Activated naive CD8-positive, alpha-beta T cell (primary cell): Measurements from ENCODE around the gene PTPRG.

ENCODE experiments used
- H3K27ac Mint-ChIP-seq: one replicate; pipeline ENCODE4 v1.8.0; 2021; ENCODE audit warnings: mixed read lengths
- H3K27me3 Mint-ChIP-seq: one replicate; pipeline ENCODE4 v1.8.0; 2021; ENCODE audit warnings: mixed read lengths
- H3K36me3 Mint-ChIP-seq: one replicate; pipeline ENCODE4 v1.8.0; 2021; ENCODE audit warnings: mixed read lengths
- H3K4me1 Mint-ChIP-seq: one replicate; pipeline ENCODE4 v1.8.0; 2021; ENCODE audit warnings: low read depth, mixed read lengths
- H3K4me3 Mint-ChIP-seq: one replicate; pipeline ENCODE4 v1.8.0; 2021; ENCODE audit warnings: mild to moderate bottlenecking, mixed read lengths
- H3K9me3 Mint-ChIP-seq: one replicate; pipeline ENCODE4 v1.8.0; 2021; ENCODE audit warnings: low read depth, mixed read lengths

Gene PTPRG

GRCh38 chr3:61789861-61790260, 228.5 kb downstream of the PTPRG start:
- Mint-ChIP-seq H3K27ac (no peak overlapping the region), H3K27me3 (peaks cover 6% of the 10 kb centered on the region), H3K36me3 (no peaks in the 10 kb centered on the region), H3K4me3 (no peak overlapping the region), H3K9me3 (no peaks in the 10 kb centered on the region), H3K4me1 (no peaks in the 10 kb centered on the region)

GRCh38 chr3:61790411-61790810, 229.0 kb downstream of the PTPRG start:
- Mint-ChIP-seq H3K4me3 (no peak overlapping the region), H3K9me3 (no peaks in the 10 kb centered on the region), H3K4me1 (no peaks in the 10 kb centered on the region), H3K27me3 (peaks cover 6% of the 10 kb centered on the region), H3K27ac (no peak overlapping the region), H3K36me3 (no peaks in the 10 kb centered on the region)

DNA sequence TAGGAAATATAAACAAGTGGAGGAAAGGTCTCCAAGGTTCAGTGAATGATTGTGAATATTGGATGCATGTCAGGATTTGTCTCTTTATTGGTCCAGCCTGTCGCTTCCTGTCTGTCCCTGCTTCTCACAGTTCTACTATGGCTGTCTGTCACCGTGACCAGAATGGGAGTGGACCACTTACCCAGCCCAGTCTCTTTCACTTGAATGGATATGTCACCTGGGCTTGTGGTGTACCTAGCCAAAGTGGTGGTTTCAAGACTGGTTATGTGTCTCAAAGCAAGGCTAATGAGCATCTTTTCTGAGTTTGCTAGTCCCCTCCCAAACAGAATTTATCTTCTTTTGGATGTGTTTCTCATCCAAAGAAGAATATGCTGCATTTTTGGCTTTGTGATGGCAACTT, 231.7 kb downstream of the PTPRG start:
- Mint-ChIP-seq H3K9me3 (no peaks in the 10 kb centered on the region), H3K4me3 (no peak overlapping the region), H3K4me1 (no peaks in the 10 kb centered on the region), H3K36me3 (no peaks in the 10 kb centered on the region), H3K27ac (no peak overlapping the region), H3K27me3 (peaks cover 8% of the 10 kb centered on the region)

GRCh38 chr3:61793521-61793920, 232.2 kb downstream of the PTPRG start:
- H3K4me3 Mint-ChIP-seq = no peak overlapping the region
- peaks cover 8% of the 10 kb centered on the region for H3K27me3 Mint-ChIP-seq
- H3K4me1 Mint-ChIP-seq = no peaks in the 10 kb centered on the region
- no peaks in the 10 kb centered on the region for H3K36me3 Mint-ChIP-seq
- H3K9me3 Mint-ChIP-seq = no peaks in the 10 kb centered on the region
- no peak overlapping the region for H3K27ac Mint-ChIP-seq

DNA sequence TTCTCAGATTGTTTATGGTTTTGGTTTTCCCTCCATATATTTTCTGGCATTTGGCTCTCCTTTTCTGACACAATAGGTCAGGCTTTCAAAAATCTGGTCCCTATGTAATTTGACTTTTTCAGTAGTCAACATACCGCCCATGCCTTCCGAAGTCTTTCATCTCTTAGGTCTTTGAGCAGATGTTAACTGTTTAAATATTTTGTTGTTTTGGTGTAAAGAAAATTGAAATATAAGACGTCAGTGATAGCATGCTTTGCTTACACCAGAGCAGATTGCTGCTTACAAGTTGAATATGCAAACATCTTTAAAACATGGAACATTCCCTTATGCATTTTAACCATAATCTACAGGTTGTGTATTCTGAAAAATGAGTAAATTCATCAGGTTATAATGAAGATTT, 233.0 kb downstream of the PTPRG start:
- Mint-ChIP-seq H3K27me3 (peaks cover 8% of the 10 kb centered on the region), H3K9me3 (no peaks in the 10 kb centered on the region), H3K4me1 (no peaks in the 10 kb centered on the region), H3K27ac (no peak overlapping the region), H3K4me3 (no peak overlapping the region), H3K36me3 (no peaks in the 10 kb centered on the region)

DNA sequence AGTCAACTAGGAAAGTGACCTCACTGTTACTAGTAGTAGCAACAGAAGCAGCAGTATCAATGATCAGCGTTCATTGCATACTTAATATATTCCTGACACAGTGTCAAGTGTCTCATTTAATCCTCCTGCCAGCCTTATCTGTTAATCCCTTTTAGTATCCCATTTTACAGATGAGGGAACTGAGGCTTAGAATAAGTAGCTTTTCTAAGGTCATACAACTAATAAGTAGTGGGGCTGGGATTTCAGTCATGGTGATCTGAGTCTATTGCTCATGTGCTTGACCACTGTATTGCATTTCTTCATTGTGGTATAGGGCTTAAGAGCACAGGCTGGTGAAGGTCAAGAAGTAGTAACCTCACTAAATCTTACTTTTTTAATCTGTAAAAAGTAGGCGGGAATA, 233.6 kb downstream of the PTPRG start:
- no peak overlapping the region for H3K27ac Mint-ChIP-seq
- H3K4me3 Mint-ChIP-seq = no peak overlapping the region
- peaks cover 9% of the 10 kb centered on the region for H3K27me3 Mint-ChIP-seq
- no peaks in the 10 kb centered on the region for H3K4me1 Mint-ChIP-seq
- H3K9me3 Mint-ChIP-seq = no peaks in the 10 kb centered on the region
- H3K36me3 Mint-ChIP-seq = no peaks in the 10 kb centered on the region

GRCh38 chr3:61796088-61796680, 234.8 kb downstream of the PTPRG start:
- H3K9me3 Mint-ChIP-seq = no peaks in the 10 kb centered on the region
- H3K4me3 Mint-ChIP-seq = no peak overlapping the region
- H3K36me3 Mint-ChIP-seq = no peaks in the 10 kb centered on the region
- H3K27ac Mint-ChIP-seq = no peak overlapping the region
- H3K4me1 Mint-ChIP-seq = no peaks in the 10 kb centered on the region
- peaks cover 13% of the 10 kb centered on the region for H3K27me3 Mint-ChIP-seq

DNA sequence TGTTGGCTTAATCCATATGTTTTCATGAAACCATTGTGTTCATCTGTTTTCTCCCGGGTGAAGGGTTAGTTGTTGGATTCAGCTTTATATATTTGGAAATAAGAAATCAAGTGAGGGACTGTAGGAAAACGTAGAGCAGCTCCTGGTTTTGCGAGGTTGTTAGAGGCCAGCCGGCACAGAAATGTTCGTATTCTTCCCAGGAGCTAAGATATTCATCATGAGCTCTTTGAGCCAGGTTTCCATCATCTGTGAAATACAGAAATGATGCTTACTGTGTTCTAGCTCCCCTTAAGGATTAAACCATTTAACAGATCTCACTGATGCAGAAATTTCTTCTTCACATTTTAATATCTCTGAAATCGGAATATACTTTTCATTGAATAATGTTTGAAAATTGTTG, 235.5 kb downstream of the PTPRG start:
- Mint-ChIP-seq H3K36me3 (no peaks in the 10 kb centered on the region), H3K27me3 (peaks cover 11% of the 10 kb centered on the region), H3K27ac (no peak overlapping the region), H3K4me1 (no peaks in the 10 kb centered on the region), H3K4me3 (no peak overlapping the region), H3K9me3 (no peaks in the 10 kb centered on the region)

GRCh38 chr3:61802772-61803171, 241.4 kb downstream of the PTPRG start:
- Mint-ChIP-seq H3K9me3 (no peaks in the 10 kb centered on the region), H3K4me1 (no peaks in the 10 kb centered on the region), H3K4me3 (no peak overlapping the region), H3K27ac (no peak overlapping the region), H3K27me3 (peaks cover 5% of the 10 kb centered on the region), H3K36me3 (no peaks in the 10 kb centered on the region)

DNA sequence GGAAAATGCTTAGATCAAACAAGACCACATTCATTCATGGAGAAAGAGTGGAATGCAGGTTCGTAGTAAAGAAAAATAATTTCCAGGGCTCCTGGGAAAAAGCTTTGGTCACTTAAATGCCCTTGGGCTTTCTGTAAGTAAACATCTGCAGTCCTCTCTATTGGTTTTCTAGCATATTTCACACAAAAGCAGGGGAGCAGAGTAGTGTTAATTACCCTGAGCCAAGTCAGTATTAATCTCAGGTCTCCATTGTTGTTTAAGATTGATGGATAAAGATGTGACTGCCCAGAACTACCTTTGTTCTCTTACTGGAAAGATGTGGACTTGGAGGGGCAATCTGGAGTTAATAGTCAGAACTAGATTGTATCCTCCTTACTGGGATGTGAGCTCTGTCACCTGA, 242.6 kb downstream of the PTPRG start:
- Mint-ChIP-seq H3K4me3 (no peak overlapping the region), H3K36me3 (no peaks in the 10 kb centered on the region), H3K27ac (no peak overlapping the region), H3K4me1 (no peaks in the 10 kb centered on the region), H3K27me3 (peaks cover 5% of the 10 kb centered on the region), H3K9me3 (no peaks in the 10 kb centered on the region)

GRCh38 chr3:61804782-61805181, 243.4 kb downstream of the PTPRG start:
- Mint-ChIP-seq H3K4me1 (no peaks in the 10 kb centered on the region), H3K27me3 (peaks cover 5% of the 10 kb centered on the region), H3K36me3 (no peaks in the 10 kb centered on the region), H3K9me3 (no peaks in the 10 kb centered on the region), H3K4me3 (no peak overlapping the region), H3K27ac (no peak overlapping the region)

DNA sequence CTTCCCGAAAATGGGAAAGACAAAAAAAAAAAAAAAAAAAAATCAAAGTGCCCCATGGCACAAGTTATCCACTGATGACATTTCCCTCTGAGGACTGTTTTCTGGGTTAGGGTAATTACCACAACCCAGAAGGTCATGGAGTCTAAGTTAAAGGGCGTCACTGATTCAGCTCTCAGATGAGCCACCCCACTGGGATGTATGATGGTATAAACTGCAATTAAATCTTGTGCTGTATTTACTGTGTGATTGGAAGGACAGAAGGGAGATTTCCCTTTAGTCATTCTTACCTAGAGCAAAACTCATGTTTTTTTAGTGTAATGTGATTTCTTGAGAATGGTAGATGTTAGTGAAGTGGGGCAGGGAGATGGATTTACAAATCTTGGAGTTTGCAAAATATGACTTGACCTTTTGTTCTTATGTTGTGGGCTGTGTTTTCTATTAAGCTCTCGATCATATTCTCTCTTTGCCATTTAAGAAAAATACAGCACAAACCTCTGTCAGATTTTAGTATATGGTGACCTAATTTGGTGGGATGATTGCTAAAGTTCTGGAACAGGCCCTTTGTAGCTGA, 244.2 kb downstream of the PTPRG start:
- no peak overlapping the region for H3K27ac Mint-ChIP-seq
- H3K9me3 Mint-ChIP-seq = no peaks in the 10 kb centered on the region
- no peaks in the 10 kb centered on the region for H3K36me3 Mint-ChIP-seq
- H3K4me3 Mint-ChIP-seq = no peak overlapping the region
- no peaks in the 10 kb centered on the region for H3K27me3 Mint-ChIP-seq
- H3K4me1 Mint-ChIP-seq = no peaks in the 10 kb centered on the region

DNA sequence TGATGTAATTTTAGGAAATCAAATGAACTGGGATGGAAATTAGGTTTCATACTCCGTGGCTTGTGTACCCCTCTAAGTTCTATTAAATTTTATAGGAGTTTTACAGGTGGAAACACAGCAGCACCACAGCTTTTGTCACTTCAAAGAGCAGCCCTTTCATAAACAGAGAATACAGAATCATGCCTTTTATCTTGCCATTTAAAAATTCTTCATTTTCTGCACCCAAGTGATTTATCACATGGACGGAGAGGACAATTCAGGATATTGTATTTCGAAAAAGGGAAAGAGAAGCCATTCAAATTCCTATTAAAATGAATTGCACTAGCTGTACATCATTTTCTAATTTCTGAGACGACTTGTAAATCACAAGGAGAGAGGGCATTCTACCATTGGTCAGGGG, 245.4 kb downstream of the PTPRG start:
- H3K27ac Mint-ChIP-seq = no peak overlapping the region
- no peaks in the 10 kb centered on the region for H3K36me3 Mint-ChIP-seq
- H3K4me3 Mint-ChIP-seq = no peak overlapping the region
- no peaks in the 10 kb centered on the region for H3K4me1 Mint-ChIP-seq
- H3K27me3 Mint-ChIP-seq = no peaks in the 10 kb centered on the region
- no peaks in the 10 kb centered on the region for H3K9me3 Mint-ChIP-seq

DNA sequence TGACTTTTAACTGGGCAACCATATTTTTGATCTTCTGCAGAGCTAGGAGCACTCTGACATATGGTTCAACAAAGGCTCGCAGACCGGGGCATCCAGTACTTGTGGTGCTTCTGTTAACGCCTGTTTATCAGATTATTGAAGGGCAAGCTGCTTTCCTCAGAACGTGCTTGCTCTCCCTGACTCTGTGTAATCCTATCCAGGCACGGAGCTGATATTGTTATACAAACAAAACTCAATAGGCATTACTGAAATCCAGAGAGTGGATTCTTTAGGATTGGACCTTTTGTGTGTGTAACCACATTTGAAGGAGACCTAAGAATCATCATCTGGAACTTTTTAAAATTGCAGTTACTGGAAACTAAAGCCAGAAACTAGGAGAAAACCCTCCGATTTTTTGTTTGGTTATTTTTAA, 246.5 kb downstream of the PTPRG start:
- Mint-ChIP-seq H3K4me3 (no peak overlapping the region), H3K27ac (no peak overlapping the region), H3K9me3 (no peaks in the 10 kb centered on the region), H3K4me1 (no peaks in the 10 kb centered on the region), H3K27me3 (no peaks in the 10 kb centered on the region), H3K36me3 (no peaks in the 10 kb centered on the region)

GRCh38 chr3:61808526-61808925, 247.2 kb downstream of the PTPRG start:
- Mint-ChIP-seq H3K4me3 (no peak overlapping the region), H3K27ac (no peak overlapping the region), H3K4me1 (no peaks in the 10 kb centered on the region), H3K27me3 (no peaks in the 10 kb centered on the region), H3K36me3 (no peaks in the 10 kb centered on the region), H3K9me3 (no peaks in the 10 kb centered on the region)

- no peaks in the 10 kb centered on the region for H3K4me1 Mint-ChIP-seq
- H3K27ac Mint-ChIP-seq = no peak overlapping the region
- H3K27me3 Mint-ChIP-seq = no peaks in the 10 kb centered on the region
- H3K4me3 Mint-ChIP-seq = no peak overlapping the region
- H3K9me3 Mint-ChIP-seq = no peaks in the 10 kb centered on the region
- H3K36me3 Mint-ChIP-seq = no peaks in the 10 kb centered on the region
Observed at GRCh38 chr3:61808999-61809398, 247.6 kb downstream of the PTPRG start.
